ENCODE results near the gene CACNA1C.

CACNA1C gene

DNA sequence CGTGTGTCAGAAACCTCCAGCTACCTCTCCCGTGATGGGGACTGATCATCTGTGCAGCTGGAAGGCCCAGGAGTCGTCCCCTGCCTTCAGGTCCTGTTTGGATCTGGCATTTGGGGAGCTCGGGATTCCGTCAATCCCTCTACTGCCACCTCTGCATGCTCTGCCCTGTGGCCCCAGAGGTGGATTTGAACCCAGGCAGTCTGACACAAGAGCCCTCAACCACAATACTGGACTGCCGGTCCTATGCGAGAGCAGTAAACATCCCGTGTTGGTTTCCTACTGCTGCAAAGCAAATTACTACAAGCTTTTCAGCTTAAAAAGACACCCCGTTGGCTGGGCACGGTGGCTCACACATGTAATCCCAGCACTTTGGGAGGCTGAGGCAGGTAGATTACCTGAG lies 620.1 kb downstream of the CACNA1C start:
- H3K4me3 ChIP-seq (ENCODE audit: low read depth, low read length): no peak overlapping the region
- TF ChIP-seq, protein P1, sequence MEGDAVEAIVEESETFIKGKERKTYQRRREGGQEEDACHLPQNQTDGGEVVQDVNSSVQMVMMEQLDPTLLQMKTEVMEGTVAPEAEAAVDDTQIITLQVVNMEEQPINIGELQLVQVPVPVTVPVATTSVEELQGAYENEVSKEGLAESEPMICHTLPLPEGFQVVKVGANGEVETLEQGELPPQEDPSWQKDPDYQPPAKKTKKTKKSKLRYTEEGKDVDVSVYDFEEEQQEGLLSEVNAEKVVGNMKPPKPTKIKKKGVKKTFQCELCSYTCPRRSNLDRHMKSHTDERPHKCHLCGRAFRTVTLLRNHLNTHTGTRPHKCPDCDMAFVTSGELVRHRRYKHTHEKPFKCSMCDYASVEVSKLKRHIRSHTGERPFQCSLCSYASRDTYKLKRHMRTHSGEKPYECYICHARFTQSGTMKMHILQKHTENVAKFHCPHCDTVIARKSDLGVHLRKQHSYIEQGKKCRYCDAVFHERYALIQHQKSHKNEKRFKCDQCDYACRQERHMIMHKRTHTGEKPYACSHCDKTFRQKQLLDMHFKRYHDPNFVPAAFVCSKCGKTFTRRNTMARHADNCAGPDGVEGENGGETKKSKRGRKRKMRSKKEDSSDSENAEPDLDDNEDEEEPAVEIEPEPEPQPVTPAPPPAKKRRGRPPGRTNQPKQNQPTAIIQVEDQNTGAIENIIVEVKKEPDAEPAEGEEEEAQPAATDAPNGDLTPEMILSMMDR (conservative IDR thresholded peaks at IDR 0.05; ENCODE audit: low read depth, low read length): no peak
- DNase-seq (ENCODE audit: low read depth): no peak

DNA sequence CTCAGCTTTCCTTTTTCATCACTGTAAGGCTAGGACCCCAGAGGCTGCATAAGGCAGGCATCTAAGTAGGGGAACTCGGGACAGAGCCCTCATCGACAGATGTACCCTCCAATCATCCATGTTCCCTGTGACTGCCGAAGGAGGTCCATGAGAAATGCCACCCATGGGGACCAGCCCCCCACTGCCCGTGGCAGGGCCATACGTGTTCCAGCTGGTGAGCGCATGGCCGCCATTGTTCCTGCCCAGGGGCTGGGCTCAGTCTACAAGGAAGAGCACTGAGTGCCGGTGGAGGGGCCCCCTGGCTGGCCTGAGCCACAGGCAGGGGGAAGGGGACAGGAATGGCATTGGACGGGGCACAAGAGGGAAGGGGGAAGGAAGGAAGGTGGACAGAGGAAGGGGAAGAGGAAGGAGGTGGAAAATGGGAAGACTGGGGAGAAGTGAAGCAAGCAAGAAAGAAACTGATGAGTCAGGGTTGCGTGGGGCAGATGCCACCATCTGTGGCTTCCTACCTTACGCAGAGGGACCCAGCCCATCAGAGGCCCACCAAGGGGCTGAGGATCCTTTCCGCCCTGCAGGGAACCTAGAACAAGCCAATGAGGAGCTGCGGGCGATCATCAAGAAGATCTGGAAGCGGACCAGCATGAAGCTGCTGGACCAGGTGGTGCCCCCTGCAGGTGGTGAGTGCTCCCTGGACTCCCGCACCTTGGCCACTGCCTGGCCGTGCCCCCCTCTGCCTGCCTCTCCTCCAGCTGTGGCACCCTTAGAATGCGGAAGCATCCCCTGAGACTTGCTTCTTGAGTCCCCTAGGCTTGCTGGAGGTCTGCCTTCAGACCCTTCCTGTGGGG lies 621.4 kb downstream of the CACNA1C start:
- H3K4me3 ChIP-seq (ENCODE audit: low read depth, low read length): no peak overlapping the region
- no peak for DNase-seq (ENCODE audit: low read depth)
- TF ChIP-seq, protein P1 (conservative IDR thresholded peaks at IDR 0.05; ENCODE audit: low read depth, low read length): peak; percentile 18

DNA sequence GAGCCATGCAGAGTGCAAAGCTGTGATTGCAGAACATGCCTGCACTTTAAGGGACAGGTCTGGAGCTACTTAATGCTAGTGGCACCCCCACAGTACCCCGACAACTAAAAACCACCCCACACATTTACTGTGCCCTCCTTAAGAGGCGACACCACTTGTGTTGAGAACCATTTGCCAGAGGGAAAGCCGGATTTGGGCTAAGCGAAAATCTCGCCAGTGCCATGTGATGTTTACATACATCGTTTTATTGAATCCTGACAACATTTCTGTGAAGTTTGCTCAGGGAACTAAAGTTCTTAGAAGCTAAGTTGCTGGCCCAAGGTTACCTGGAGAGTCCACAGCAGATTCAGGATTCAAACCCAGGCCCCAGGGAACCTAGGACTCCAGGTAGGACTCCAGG lies 623.0 kb downstream of the CACNA1C start:
- DNase-seq (ENCODE audit: low read depth): no peak
- TF ChIP-seq, protein P1 (conservative IDR thresholded peaks at IDR 0.05; ENCODE audit: low read depth, low read length): no peak

DNA sequence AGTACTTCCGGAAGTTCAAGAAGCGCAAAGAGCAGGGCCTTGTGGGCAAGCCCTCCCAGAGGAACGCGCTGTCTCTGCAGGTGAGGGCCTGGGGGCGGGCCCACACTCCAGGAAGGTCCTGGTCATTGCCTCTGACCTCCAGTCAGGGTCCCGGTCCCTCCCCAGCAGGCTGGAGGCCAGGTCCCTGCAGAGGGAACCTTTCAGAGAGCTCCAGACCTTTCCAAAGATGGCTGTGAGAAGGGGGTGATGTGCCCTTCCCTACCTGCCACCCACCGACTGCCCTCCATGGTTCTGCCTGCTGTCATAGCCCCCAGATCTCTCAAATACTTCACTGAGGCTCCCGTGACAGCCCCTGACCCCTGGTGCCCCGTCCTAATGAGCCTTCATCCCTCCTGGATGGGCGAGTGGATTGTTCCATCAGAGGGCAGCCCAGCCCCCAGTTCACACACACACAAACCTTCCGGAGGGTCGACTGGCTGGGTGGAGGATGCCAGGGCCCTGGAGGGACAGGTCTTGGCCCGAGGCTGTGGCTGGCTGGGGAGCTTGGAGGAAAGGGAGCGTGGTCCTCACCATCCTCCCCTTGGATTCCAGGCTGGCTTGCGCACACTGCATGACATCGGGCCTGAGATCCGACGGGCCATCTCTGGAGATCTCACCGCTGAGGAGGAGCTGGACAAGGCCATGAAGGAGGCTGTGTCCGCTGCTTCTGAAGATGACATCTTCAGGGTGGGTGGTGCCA lies 624.5 kb downstream of the CACNA1C start:
- TF ChIP-seq, protein P1 (conservative IDR thresholded peaks at IDR 0.05; ENCODE audit: low read depth, low read length): no peak
- H3K4me3 ChIP-seq (ENCODE audit: low read depth, low read length): no peak overlapping the region
- DNase-seq (ENCODE audit: low read depth): no peak

More for the DNA sequence above, 623.0 kb downstream of the CACNA1C start:
- no peak overlapping the region for H3K4me3 ChIP-seq (ENCODE audit: low read depth, low read length)

DNA sequence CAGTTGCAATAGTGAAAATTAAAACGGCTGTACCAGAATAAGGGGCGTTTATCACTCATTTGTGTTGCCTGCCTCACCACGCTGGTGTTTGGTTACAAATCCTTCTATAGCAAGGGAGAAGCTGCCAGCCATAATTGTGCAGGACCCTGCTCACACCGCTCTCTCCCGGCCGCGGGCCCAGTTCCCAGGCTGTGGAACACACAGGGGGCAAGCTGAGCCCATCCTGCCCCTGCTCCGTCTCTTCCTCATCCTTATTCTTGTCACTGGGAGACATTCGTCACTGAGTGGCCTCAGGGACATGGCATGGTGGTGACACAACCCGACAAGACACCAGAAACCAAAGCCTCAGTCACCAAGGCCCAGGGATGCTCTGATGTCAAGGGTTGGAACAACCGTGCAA lies 625.6 kb downstream of the CACNA1C start:
- TF ChIP-seq, protein P1 (conservative IDR thresholded peaks at IDR 0.05; ENCODE audit: low read depth, low read length): no peak
- no peak for DNase-seq (ENCODE audit: low read depth)
- no peak overlapping the region for H3K4me3 ChIP-seq (ENCODE audit: low read depth, low read length)

DNA sequence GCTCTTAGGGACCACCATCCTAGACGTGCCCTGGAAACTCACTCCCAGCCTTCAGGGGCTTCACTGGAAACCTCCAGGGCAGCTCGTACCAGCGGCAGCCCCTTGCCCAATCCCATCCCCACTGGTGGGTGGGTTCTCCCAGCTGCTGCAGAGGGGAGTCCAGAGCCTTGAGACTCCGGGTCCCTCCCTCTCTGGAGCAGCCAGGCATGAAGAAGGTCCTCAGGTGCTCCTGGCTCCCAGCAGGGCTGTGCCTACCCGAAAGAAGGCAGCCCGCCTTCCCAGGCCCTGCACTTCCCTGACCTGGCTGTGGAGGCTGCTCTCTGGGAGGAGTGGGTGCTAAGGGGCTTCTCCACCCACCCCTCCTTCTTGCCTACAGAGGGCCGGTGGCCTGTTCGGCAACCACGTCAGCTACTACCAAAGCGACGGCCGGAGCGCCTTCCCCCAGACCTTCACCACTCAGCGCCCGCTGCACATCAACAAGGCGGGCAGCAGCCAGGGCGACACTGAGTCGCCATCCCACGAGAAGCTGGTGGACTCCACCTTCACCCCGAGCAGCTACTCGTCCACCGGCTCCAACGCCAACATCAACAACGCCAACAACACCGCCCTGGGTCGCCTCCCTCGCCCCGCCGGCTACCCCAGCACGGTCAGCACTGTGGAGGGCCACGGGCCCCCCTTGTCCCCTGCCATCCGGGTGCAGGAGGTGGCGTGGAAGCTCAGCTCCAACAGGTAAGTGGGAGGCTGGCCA lies 626.5 kb downstream of the CACNA1C start:
- TF ChIP-seq, protein P1 (conservative IDR thresholded peaks at IDR 0.05; ENCODE audit: low read depth, low read length): no peak
- no peak overlapping the region for H3K4me3 ChIP-seq (ENCODE audit: low read depth, low read length)
- DNase-seq (ENCODE audit: low read depth): no peak

Measured in choroid plexus epithelial cell (primary cell).